BE2C (cell line): ENCODE measurements around the gene FHDC1.

Experiments
- DNase-seq: peaks from one replicate; pipeline ENCODE4 v3.0.0-alpha.2; 2020
- H3K27me3 ChIP-seq: fragments of 250-450 bp; sonication (Bioruptor Pico); 2 replicates; pipeline ENCODE4 v1.5.1; 2020; ENCODE audit warnings: mild to moderate bottlenecking
- H3K36me3 ChIP-seq: fragments of 250-450 bp; sonication (Bioruptor Pico); 2 replicates; pipeline ENCODE4 v1.5.1; 2020; ENCODE audit warnings: mild to moderate bottlenecking
- H3K4me1 ChIP-seq: fragments of 250-450 bp; sonication (Bioruptor Pico); 2 replicates; pipeline ENCODE4 v1.5.1; 2020
- H3K4me3 ChIP-seq: 2 replicates; pipeline ENCODE4 v1.5.1; 2011; ENCODE audit warnings: low read depth, low read length
- H3K9me3 ChIP-seq: fragments of 250-450 bp; sonication (Bioruptor Pico); 2 replicates; pipeline ENCODE4 v1.5.1; 2020
- TF ChIP-seq, protein P1 (sequence below): IDR thresholded peaks from 2 replicates; pipeline ENCODE4 v1.5.1; 2012; ENCODE audit warnings: mild to moderate bottlenecking, low read depth, low read length

The FHDC1 gene

DNA sequence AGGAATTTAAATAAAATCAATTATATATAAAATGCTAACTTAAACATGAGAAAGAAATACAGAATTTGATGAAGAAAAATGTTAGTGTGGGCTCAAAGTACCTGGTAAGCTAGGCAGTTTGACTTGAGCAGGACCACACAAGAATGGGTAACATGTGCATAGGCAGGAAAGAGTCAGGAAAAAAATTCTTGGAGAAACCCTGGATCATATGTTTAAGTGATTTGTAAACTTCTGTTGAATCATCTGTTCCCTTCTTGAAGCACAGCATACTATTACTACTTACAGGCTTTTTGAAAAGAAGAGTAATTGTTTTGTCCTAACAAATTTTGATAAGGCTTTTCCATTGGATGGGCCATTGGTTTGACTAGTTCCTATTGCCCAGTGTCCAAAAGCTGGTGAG lies 37.5 kb upstream of the FHDC1 start:
- Histone ChIP-seq H3K27me3 (no peaks in the 10 kb centered on the region), H3K4me1 (no peaks in the 10 kb centered on the region), H3K9me3 (no peaks in the 10 kb centered on the region), H3K36me3 (peaks cover 3% of the 10 kb centered on the region; the same call in 1 of the 2 replicates), H3K4me3 (no peak overlapping the region)
- TF ChIP-seq, protein P1, sequence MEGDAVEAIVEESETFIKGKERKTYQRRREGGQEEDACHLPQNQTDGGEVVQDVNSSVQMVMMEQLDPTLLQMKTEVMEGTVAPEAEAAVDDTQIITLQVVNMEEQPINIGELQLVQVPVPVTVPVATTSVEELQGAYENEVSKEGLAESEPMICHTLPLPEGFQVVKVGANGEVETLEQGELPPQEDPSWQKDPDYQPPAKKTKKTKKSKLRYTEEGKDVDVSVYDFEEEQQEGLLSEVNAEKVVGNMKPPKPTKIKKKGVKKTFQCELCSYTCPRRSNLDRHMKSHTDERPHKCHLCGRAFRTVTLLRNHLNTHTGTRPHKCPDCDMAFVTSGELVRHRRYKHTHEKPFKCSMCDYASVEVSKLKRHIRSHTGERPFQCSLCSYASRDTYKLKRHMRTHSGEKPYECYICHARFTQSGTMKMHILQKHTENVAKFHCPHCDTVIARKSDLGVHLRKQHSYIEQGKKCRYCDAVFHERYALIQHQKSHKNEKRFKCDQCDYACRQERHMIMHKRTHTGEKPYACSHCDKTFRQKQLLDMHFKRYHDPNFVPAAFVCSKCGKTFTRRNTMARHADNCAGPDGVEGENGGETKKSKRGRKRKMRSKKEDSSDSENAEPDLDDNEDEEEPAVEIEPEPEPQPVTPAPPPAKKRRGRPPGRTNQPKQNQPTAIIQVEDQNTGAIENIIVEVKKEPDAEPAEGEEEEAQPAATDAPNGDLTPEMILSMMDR = no peak
- no peak for DNase-seq

DNA sequence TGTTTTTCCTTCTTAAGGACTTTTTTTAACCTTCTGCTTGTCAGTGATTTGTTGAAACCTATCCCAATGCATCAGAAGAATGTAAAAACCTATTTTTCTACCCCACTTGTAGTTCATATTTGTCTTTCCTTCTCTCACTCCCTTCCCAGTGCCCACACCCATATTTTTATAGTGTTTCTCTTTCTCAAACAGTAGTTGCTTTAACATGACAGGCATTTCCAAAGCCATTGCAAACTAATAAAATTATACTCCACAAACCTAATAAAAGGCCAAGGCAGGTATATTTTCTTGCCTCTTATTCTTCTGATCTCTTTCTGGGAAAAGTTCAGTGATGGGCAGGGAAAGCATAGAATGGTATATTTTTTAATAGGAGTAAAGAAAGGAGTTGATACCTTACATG lies 35.7 kb upstream of the FHDC1 start:
- H3K27me3 ChIP-seq = no peaks in the 10 kb centered on the region
- TF ChIP-seq, protein P1 = no peak
- H3K4me1 ChIP-seq = no peaks in the 10 kb centered on the region
- H3K4me3 ChIP-seq = no peak overlapping the region
- H3K9me3 ChIP-seq = no peaks in the 10 kb centered on the region
- DNase-seq = no peak
- peaks cover 10% of the 10 kb centered on the region for H3K36me3 ChIP-seq

DNA sequence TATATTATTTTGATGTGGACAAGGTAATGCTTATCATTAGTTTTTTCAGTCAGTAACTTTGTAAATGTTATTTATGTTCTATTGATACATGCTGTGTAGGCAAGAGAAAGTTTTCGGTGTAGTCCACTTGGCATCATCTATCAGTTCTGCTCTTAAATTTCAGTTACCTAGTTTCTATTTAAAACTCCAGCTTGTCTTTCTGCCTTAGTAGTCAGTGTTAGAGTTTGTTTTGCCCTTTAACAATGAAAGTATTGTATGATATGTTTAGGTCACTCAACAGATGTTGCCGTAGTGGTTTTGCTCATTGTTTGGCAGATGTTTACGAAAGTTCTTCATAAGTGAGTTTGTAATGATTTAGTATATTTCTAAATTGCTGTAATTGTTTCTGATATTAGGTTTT lies 34.9 kb upstream of the FHDC1 start:
- no peak for DNase-seq
- TF ChIP-seq, protein P1 = no peak
- no peaks in the 10 kb centered on the region for H3K4me1 ChIP-seq
- no peaks in the 10 kb centered on the region for H3K27me3 ChIP-seq
- no peaks in the 10 kb centered on the region for H3K9me3 ChIP-seq
- H3K4me3 ChIP-seq = no peak overlapping the region
- peaks cover 8% of the 10 kb centered on the region for H3K36me3 ChIP-seq

DNA sequence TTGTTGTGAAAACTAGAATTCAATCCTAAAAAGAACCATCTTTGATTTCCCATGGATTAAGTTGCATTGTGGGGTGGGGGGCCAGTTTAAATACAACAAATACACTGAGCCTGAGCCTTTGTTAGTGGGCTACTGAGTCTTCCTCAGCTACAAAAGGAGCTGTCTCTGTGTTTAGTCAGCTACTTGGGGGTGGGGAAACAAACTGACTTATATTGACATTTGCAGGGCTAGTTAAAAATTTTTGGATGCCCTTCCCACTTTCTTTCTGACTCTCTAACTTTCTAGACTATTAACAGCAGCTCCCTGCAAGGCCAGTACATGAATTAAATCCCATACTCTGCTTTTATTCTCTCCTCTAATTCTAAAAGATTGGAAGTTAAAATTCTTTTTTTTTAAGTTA lies 32.5 kb upstream of the FHDC1 start:
- TF ChIP-seq, protein P1 = no peak
- Histone ChIP-seq H3K4me1 (no peaks in the 10 kb centered on the region), H3K4me3 (no peak overlapping the region), H3K36me3 (peaks cover 8% of the 10 kb centered on the region), H3K27me3 (no peaks in the 10 kb centered on the region), H3K9me3 (no peaks in the 10 kb centered on the region)
- DNase-seq = no peak

DNA sequence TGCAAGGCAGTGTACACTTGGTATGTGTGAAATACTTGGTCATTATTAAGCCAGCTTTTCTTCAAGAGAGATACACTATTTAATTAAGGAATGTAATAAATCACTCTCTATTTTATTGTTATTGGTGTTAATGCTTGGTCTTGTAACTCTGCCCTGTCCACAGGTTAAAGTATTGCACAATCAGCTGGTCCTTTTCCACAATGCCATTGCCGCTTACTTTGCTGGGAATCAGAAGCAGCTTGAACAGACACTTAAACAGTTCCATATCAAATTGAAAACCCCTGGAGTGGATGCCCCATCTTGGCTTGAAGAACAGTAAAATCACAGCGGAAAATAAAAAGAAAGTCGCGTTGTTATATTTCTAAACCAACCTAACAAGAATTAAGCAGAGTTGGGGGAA lies 26.2 kb upstream of the FHDC1 start:
- TF ChIP-seq, protein P1 = no peak
- DNase-seq = no peak
- H3K27me3 ChIP-seq = no peaks in the 10 kb centered on the region
- no peaks in the 10 kb centered on the region for H3K4me1 ChIP-seq
- no peak overlapping the region for H3K4me3 ChIP-seq
- H3K36me3 ChIP-seq = peaks cover 10% of the 10 kb centered on the region
- no peaks in the 10 kb centered on the region for H3K9me3 ChIP-seq

DNA sequence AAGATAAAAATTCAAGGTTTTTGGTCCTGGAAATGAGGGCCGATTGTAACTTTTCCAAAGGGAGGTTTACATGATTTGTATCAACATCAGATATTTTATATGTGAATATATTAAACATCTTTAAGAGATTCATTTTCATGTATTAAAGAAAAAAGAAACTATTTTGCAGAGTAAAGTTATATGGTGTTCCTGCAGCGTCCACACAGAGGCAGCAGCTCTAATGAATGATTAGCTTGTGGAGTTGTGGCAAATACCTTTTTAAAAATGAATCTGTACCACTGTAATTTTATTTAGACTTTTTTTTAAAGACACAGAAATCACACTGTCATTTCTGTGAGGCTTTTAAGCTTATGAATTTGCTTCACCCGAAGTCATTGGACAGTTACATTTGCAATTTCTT lies 25.6 kb upstream of the FHDC1 start:
- Histone ChIP-seq H3K36me3 (peaks cover 10% of the 10 kb centered on the region), H3K9me3 (no peaks in the 10 kb centered on the region), H3K27me3 (no peaks in the 10 kb centered on the region), H3K4me3 (no peak overlapping the region), H3K4me1 (no peaks in the 10 kb centered on the region)
- no peak for DNase-seq
- TF ChIP-seq, protein P1 = no peak
